Activated naive CD4-positive, alpha-beta T cell treated with anti-CD3 and anti-CD28 coated beads, Interleukin-2, amount 10 ng/mL, durations not matched to agents 7 days and 5 days (primary cell): ENCODE results near the gene TNFSF10.

ENCODE experiments used
- CTCF ChIA-PET: fragments of 350-600 bp; sonication (Branson Sonifier 250); formaldehyde crosslinking; loops from one replicate; lab custom pipeline; 2021; ENCODE audit warnings: antibody characterized with exemption; lab: Charles Lee
- DNase-seq: peaks from one replicate; pipeline ENCODE4 v3.0.0-alpha.2; 2020
- H3K27ac Mint-ChIP-seq: one replicate; pipeline ENCODE4 v1.8.0; 2021; ENCODE audit warnings: mild to moderate bottlenecking, moderate library complexity, mixed read lengths
- H3K27me3 Mint-ChIP-seq: one replicate; pipeline ENCODE4 v1.8.0; 2021; ENCODE audit warnings: mild to moderate bottlenecking, mixed read lengths
- H3K36me3 Mint-ChIP-seq: one replicate; pipeline ENCODE4 v1.8.0; 2021; ENCODE audit warnings: mixed read lengths
- H3K4me1 Mint-ChIP-seq: one replicate; pipeline ENCODE4 v1.8.0; 2021; ENCODE audit warnings: mixed read lengths
- H3K4me3 Mint-ChIP-seq: one replicate; pipeline ENCODE4 v1.8.0; 2021; ENCODE audit warnings: mild to moderate bottlenecking, moderate library complexity, mixed read lengths
- H3K9me3 Mint-ChIP-seq: one replicate; pipeline ENCODE4 v1.8.0; 2021; ENCODE audit warnings: mixed read lengths

The TNFSF10 gene

GRCh38 chr3:172553526-172554252 lies 30.5 kb upstream of the TNFSF10 start:
- CTCF ChIA-PET = interaction anchor here (0.6 kb wide), 1 partner anchor 8 kb away, joined by 3 read pairs; no protein-coding TSS in a partner anchor

GRCh38 chr3:172552607-172553006 lies 29.4 kb upstream of the TNFSF10 start:
- Mint-ChIP-seq H3K27me3 (peaks cover 5% of the 10 kb centered on the region), H3K4me3 (no peak overlapping the region), H3K4me1 (peaks cover 23% of the 10 kb centered on the region), H3K27ac (no peak overlapping the region), H3K36me3 (peaks cover 2% of the 10 kb centered on the region), H3K9me3 (peaks cover 4% of the 10 kb centered on the region)
- CTCF ChIA-PET = no interaction called here
- no peak for DNase-seq

More at GRCh38 chr3:172553526-172554252, 30.5 kb upstream of the TNFSF10 start:
- Mint-ChIP-seq H3K27ac (no peak overlapping the region), H3K4me1 (peaks cover 23% of the 10 kb centered on the region), H3K27me3 (peaks cover 5% of the 10 kb centered on the region), H3K36me3 (peaks cover 2% of the 10 kb centered on the region), H3K4me3 (no peak overlapping the region), H3K9me3 (peaks cover 2% of the 10 kb centered on the region)
- DNase-seq = no peak

GRCh38 chr3:172551874-172552273 lies 28.6 kb upstream of the TNFSF10 start:
- H3K9me3 Mint-ChIP-seq = peaks cover 4% of the 10 kb centered on the region
- CTCF ChIA-PET = no interaction called here
- H3K4me1 Mint-ChIP-seq = peaks cover 22% of the 10 kb centered on the region
- H3K4me3 Mint-ChIP-seq = no peak overlapping the region
- no peak overlapping the region for H3K27ac Mint-ChIP-seq
- no peak for DNase-seq
- peaks cover 2% of the 10 kb centered on the region for H3K36me3 Mint-ChIP-seq
- peaks cover 5% of the 10 kb centered on the region for H3K27me3 Mint-ChIP-seq

- DNase-seq = peak; percentile 61
- Mint-ChIP-seq H3K27me3 (peaks cover 5% of the 10 kb centered on the region), H3K27ac (no peak overlapping the region), H3K36me3 (peaks cover 2% of the 10 kb centered on the region), H3K4me3 (no peak overlapping the region), H3K9me3 (peaks cover 4% of the 10 kb centered on the region), H3K4me1 (peaks cover 32% of the 10 kb centered on the region)
- CTCF ChIA-PET = interaction anchor here (0.7 to 3.1 kb wide), 5 partner anchors 11 to 209 kb away, joined by 3 to 18 read pairs (median 4); no protein-coding TSS in a partner anchor
These were observed 27.2 kb upstream of the TNFSF10 start for GRCh38 chr3:172550347-172550943.

GRCh38 chr3:172549144-172549543 lies 25.9 kb upstream of the TNFSF10 start:
- CTCF ChIA-PET = interaction anchor here (3.1 kb wide), 1 partner anchor 19 kb away, joined by 18 read pairs; no protein-coding TSS in a partner anchor
- no peak for DNase-seq
- peaks cover 5% of the 10 kb centered on the region for H3K27me3 Mint-ChIP-seq
- peaks cover 2% of the 10 kb centered on the region for H3K36me3 Mint-ChIP-seq
- H3K27ac Mint-ChIP-seq = no peak overlapping the region
- H3K4me3 Mint-ChIP-seq = no peak overlapping the region
- peaks cover 35% of the 10 kb centered on the region for H3K4me1 Mint-ChIP-seq
- peaks cover 4% of the 10 kb centered on the region for H3K9me3 Mint-ChIP-seq

- no peak overlapping the region for H3K4me3 Mint-ChIP-seq
- CTCF ChIA-PET = interaction anchor here (0.7 to 1.4 kb wide), 5 partner anchors 16 to 49 kb away, joined by 3 to 6 read pairs (median 3); no protein-coding TSS in a partner anchor
- DNase-seq = no peak
- no peaks in the 10 kb centered on the region for H3K27me3 Mint-ChIP-seq
- peaks cover 2% of the 10 kb centered on the region for H3K36me3 Mint-ChIP-seq
- peaks cover 4% of the 10 kb centered on the region for H3K9me3 Mint-ChIP-seq
- H3K4me1 Mint-ChIP-seq = peaks cover 42% of the 10 kb centered on the region
- peak overlapping the region; percentile 73 for H3K27ac Mint-ChIP-seq
These were observed 23.5 kb upstream of the TNFSF10 start for GRCh38 chr3:172546628-172547214.

- Mint-ChIP-seq H3K4me1 (peaks cover 37% of the 10 kb centered on the region), H3K4me3 (no peak overlapping the region)
- CTCF ChIA-PET = interaction anchor here (0.7 to 1.4 kb wide), 5 partner anchors 16 to 50 kb away, joined by 3 to 6 read pairs (median 3); no protein-coding TSS in a partner anchor
These were observed 22.9 kb upstream of the TNFSF10 start for GRCh38 chr3:172546105-172546504.

GRCh38 chr3:172544404-172544803 lies 21.2 kb upstream of the TNFSF10 start:
- H3K9me3 Mint-ChIP-seq = peaks cover 6% of the 10 kb centered on the region
- peaks cover 2% of the 10 kb centered on the region for H3K36me3 Mint-ChIP-seq
- no peaks in the 10 kb centered on the region for H3K27me3 Mint-ChIP-seq
- CTCF ChIA-PET = no interaction called here
- no peak for DNase-seq
- no peak overlapping the region for H3K27ac Mint-ChIP-seq
- peaks cover 28% of the 10 kb centered on the region for H3K4me1 Mint-ChIP-seq
- H3K4me3 Mint-ChIP-seq = no peak overlapping the region

More at GRCh38 chr3:172546105-172546504, 22.9 kb upstream of the TNFSF10 start:
- Mint-ChIP-seq H3K36me3 (peaks cover 2% of the 10 kb centered on the region), H3K27ac (no peak overlapping the region), H3K27me3 (no peaks in the 10 kb centered on the region), H3K9me3 (peaks cover 4% of the 10 kb centered on the region)
- DNase-seq = no peak

GRCh38 chr3:172543884-172544283 lies 20.7 kb upstream of the TNFSF10 start:
- Mint-ChIP-seq H3K27ac (no peak overlapping the region), H3K27me3 (no peaks in the 10 kb centered on the region), H3K9me3 (peaks cover 7% of the 10 kb centered on the region), H3K4me1 (peaks cover 30% of the 10 kb centered on the region), H3K36me3 (peaks cover 3% of the 10 kb centered on the region), H3K4me3 (no peak overlapping the region)
- no peak for DNase-seq
- CTCF ChIA-PET = no interaction called here

- Mint-ChIP-seq H3K4me3 (no peak overlapping the region), H3K27ac (no peak overlapping the region), H3K9me3 (peaks cover 8% of the 10 kb centered on the region), H3K36me3 (peaks cover 3% of the 10 kb centered on the region), H3K27me3 (no peaks in the 10 kb centered on the region), H3K4me1 (peaks cover 32% of the 10 kb centered on the region)
- no peak for DNase-seq
- CTCF ChIA-PET = no interaction called here
These were observed 20.2 kb upstream of the TNFSF10 start for GRCh38 chr3:172543419-172543818.

- Mint-ChIP-seq H3K9me3 (peaks cover 8% of the 10 kb centered on the region), H3K27ac (no peak overlapping the region), H3K36me3 (peaks cover 6% of the 10 kb centered on the region), H3K4me3 (no peak overlapping the region), H3K4me1 (peaks cover 36% of the 10 kb centered on the region), H3K27me3 (no peaks in the 10 kb centered on the region)
- CTCF ChIA-PET = no interaction called here
- no peak for DNase-seq
These were observed 19.8 kb upstream of the TNFSF10 start for GRCh38 chr3:172542999-172543398.

- CTCF ChIA-PET = no interaction called here
- H3K4me3 Mint-ChIP-seq = no peak overlapping the region
- no peak overlapping the region for H3K27ac Mint-ChIP-seq
- no peak for DNase-seq
- H3K4me1 Mint-ChIP-seq = peaks cover 42% of the 10 kb centered on the region
- H3K27me3 Mint-ChIP-seq = no peaks in the 10 kb centered on the region
- peaks cover 6% of the 10 kb centered on the region for H3K36me3 Mint-ChIP-seq
- peaks cover 8% of the 10 kb centered on the region for H3K9me3 Mint-ChIP-seq
These were observed 18.8 kb upstream of the TNFSF10 start for GRCh38 chr3:172541945-172542488.

GRCh38 chr3:172540049-172540448 lies 16.8 kb upstream of the TNFSF10 start:
- Mint-ChIP-seq H3K9me3 (peaks cover 9% of the 10 kb centered on the region), H3K4me1 (peaks cover 46% of the 10 kb centered on the region), H3K27me3 (no peaks in the 10 kb centered on the region), H3K36me3 (peaks cover 10% of the 10 kb centered on the region), H3K27ac (no peak overlapping the region), H3K4me3 (no peak overlapping the region)
- no peak for DNase-seq
- CTCF ChIA-PET = no interaction called here

GRCh38 chr3:172539273-172539672 lies 16.0 kb upstream of the TNFSF10 start:
- peaks cover 47% of the 10 kb centered on the region for H3K4me1 Mint-ChIP-seq
- H3K4me3 Mint-ChIP-seq = no peak overlapping the region
- no peaks in the 10 kb centered on the region for H3K27me3 Mint-ChIP-seq
- H3K36me3 Mint-ChIP-seq = peaks cover 10% of the 10 kb centered on the region
- H3K27ac Mint-ChIP-seq = no peak overlapping the region
- CTCF ChIA-PET = no interaction called here
- no peak for DNase-seq
- H3K9me3 Mint-ChIP-seq = peaks cover 11% of the 10 kb centered on the region
